Measurements from ENCODE around the gene ABCB10. TPM values are rescaled to one million over a fixed set of nuclear protein-coding genes. Genes with fewer than 3 reads are reported as not detected.

The ABCB10 gene
- total RNA-seq, 1 experiment from 2014 or later = 13.8 TPM

DNA sequence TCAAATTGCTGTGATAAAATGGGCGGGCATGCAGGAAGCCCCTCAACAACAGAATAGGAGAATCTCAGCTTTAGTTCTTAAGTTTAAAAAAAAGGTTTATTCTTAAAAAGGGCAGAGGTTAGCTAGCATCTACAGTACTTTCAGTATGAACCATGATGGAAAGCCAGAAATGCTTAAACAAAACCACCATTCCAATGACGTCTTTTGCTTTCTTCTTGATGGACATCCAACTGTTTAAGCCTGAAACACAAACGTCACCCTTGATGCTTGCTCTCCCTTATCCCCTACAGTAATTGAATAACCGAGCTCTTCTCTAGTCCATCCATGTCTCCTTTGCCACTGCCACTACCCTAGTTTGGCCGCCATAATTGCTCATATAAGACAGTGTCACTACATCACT, 41.7 kb upstream of the ABCB10 start:
- Histone ChIP-seq H3K27ac (ENCODE audit: insufficient read length, low read depth, low read length) (no peak overlapping the region), H4K5ac (ENCODE audit: insufficient read length, low read depth, low read length) (no peak overlapping the region), H3K4me2 (ENCODE audit: insufficient read depth, insufficient read length, low read length) (no peak overlapping the region), H3K56ac (ENCODE audit: insufficient read length, low read depth, low read length) (no peak overlapping the region), H2AFZ (ENCODE audit: low read length) (no peak overlapping the region), H2BK12ac (ENCODE audit: insufficient read length, low read depth, low read length) (no peak overlapping the region), H2BK20ac (ENCODE audit: low read depth, low read length, poor library complexity, severe bottlenecking) (no peak overlapping the region), H3K4ac (ENCODE audit: low read depth, low read length) (no peak overlapping the region), H3T11ph (ENCODE audit: low read length) (no peak overlapping the region), H3K4me1 (ENCODE audit: insufficient read depth, low read length) (no peaks in the 10 kb centered on the region), H3K14ac (ENCODE audit: insufficient read depth, low read length) (no peak overlapping the region), H3K9ac (ENCODE audit: extremely low read depth, insufficient read length, low read length) (no peak overlapping the region), H3K79me1 (ENCODE audit: insufficient read depth, low read depth, low read length, poor library complexity, severe bottlenecking) (no peaks in the 10 kb centered on the region), H3K79me2 (ENCODE audit: insufficient read depth, low read length) (no peaks in the 10 kb centered on the region), H2AK5ac (ENCODE audit: insufficient read length, low read length) (no peak overlapping the region), H4K91ac (ENCODE audit: insufficient read length, low read depth, low read length) (no peak overlapping the region), H3K23ac (ENCODE audit: insufficient read length, low read depth, low read length) (no peak overlapping the region), H4K20me1 (ENCODE audit: control insufficient read depth, insufficient read depth, insufficient read length) (no peaks in the 10 kb centered on the region), H3K9me3 (ENCODE audit: control insufficient read depth, low read depth, low read length) (no peaks in the 10 kb centered on the region), H2BK120ac (ENCODE audit: low read depth, low read length, poor library complexity, severe bottlenecking) (no peak overlapping the region), H4K8ac (replicated peaks; ENCODE audit: insufficient read length, low read depth, low read length) (no peak overlapping the region), H2BK5ac (ENCODE audit: insufficient read length, low read length) (no peak overlapping the region), H3K23me2 (ENCODE audit: insufficient read length, low read depth, low read length, poor library complexity, severe bottlenecking) (no peaks in the 10 kb centered on the region), H3K27me3 (ENCODE audit: insufficient read depth, low read length) (no peaks in the 10 kb centered on the region), H3K18ac (ENCODE audit: insufficient read length, low read depth, low read length) (no peak overlapping the region), H2BK15ac (ENCODE audit: low read depth, low read length) (no peak overlapping the region)
- TF ChIP-seq, protein P1, sequence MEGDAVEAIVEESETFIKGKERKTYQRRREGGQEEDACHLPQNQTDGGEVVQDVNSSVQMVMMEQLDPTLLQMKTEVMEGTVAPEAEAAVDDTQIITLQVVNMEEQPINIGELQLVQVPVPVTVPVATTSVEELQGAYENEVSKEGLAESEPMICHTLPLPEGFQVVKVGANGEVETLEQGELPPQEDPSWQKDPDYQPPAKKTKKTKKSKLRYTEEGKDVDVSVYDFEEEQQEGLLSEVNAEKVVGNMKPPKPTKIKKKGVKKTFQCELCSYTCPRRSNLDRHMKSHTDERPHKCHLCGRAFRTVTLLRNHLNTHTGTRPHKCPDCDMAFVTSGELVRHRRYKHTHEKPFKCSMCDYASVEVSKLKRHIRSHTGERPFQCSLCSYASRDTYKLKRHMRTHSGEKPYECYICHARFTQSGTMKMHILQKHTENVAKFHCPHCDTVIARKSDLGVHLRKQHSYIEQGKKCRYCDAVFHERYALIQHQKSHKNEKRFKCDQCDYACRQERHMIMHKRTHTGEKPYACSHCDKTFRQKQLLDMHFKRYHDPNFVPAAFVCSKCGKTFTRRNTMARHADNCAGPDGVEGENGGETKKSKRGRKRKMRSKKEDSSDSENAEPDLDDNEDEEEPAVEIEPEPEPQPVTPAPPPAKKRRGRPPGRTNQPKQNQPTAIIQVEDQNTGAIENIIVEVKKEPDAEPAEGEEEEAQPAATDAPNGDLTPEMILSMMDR (conservative IDR thresholded peaks at IDR 0.05) = no peak
- H3K4me3 Mint-ChIP-seq = no peak overlapping the region
- no peak overlapping the region; a peak in 1 of 7 replicates for H3K27ac Mint-ChIP-seq
- no CpG with 5 or more reads among the region's 5 CpGs for WGBS (ENCODE audit: extremely low coverage, insufficient read length, low lambda C conversion rate)
- H3K9me3 Mint-ChIP-seq = no peaks in the 10 kb centered on the region
- peaks cover 12 to 47% (median 23%) of the 10 kb centered on the region in 3 experiments; a peak in 6 of 7 replicates for H3K36me3 Mint-ChIP-seq (ENCODE audit: insufficient read depth in 1 of 3, low read depth in 3 of 3)
- no peaks in the 10 kb centered on the region for H3K27me3 Mint-ChIP-seq (ENCODE audit: low read depth)
- DNase-seq = no peak
- H3K4me1 Mint-ChIP-seq = peaks cover 4 to 12% of the 10 kb centered on the region in 2 experiments

Measured in H9 (cell line).